Measurements from ENCODE around the gene RBCK1. TPM values are rescaled to one million over a fixed set of nuclear protein-coding genes. Genes with fewer than 3 reads are reported as not detected.

RBCK1 gene
- 111 and 116 TPM in 2 replicates for total RNA-seq

DNA sequence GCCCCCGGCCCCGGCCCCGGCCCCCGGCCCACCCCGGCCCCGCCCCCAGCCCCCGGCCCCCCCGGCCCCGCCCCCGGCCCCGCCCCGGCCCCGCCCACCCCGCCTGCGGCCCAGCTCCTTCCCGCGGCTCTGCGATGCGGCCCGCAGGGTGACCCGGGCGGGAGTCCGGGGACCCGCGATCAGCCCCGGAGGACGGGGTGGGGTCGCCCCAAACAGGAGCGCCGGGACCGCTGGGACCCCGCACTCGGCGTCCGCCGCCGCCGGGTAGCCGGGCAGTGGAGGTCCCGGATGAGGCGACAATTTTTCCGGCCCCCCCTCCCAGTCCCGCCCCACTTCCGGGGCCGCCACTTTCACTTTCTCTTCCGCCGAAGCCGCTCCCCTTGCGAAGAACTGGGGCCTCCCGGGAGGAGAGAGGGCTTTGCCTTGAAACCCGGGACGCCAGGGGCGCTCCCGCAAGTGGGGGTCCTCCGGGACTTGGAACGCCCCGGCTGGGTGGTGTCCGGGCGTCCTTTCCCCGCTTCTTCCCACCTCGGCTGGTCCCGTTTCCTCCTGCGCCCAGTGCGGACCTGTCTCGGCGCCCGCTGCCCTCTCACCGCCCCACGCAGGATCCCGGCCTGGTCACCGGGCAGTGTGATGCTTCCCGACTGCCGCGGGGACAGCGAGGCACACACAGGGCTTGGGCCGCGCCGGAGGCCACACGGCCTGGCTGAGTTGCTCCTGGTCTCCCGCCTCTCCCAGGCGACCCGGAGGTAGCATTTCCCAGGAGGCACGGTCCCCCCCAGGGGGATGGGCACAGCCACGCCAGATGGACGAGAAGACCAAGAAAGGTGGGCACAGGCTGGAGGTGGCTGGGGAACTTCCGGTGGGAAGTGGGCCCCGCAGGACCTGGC lies at the start of gene RBCK1:
Gene RBCK1 (plus strand): TSS at position 347 of the 890 bp plus-strand sequence. CDS start 459 bp downstream, at position 806.
- peak; percentile 76 for DNase-seq

DNA sequence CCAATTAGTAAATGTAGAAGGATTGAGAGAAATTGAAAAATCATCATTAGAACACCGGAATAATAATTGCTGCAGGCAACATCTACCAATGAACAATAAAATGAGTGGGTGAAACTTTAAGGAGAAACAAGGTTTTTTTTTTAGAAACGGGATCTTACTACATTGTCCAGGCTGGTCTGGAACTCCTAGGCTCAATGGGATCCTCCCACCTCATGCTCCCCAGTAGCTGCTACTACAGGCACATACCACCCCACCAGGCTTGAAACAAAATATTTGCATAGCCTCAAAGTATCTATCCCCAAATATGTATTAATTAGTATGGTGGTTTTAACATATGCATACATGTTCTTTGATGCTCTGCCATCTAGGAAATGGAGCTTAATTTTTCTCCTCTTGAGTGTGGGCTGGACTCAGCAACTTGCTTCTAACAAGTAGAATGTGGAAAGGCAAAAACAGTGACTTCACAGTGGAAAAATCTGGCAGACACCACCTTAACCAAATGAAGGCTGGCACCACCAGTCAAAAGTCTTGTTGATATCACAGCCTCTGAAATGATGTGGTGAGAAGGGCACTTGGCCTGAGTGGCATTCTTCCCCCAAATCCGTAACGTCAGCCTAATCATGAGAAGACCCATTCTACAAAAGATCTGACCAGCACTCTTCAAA lies 49.1 kb upstream of the RBCK1 start:
- DNase-seq: no peak

DNA sequence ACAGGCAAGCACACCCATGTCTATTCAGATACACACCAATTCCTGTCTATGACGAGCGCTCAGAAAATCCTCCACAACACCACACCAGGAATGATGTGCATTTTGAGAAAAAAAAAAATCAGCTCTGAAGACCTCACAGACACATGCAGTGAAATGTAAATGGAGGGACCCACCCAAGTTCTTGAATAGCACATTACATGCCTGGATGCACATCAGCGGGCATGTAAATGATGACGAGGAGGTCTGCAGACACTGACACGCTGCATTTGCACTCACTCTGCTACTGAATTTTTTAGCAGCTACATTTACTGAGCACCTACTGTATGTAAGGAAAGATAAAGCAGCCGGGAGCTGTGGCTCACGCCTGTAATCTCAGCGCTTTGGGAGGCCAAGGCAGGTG lies 46.5 kb upstream of the RBCK1 start:
- no peak for DNase-seq

- peak; percentile 94 for DNase-seq
Measured at GRCh38 chr20:362271-363254, 45.5 kb upstream of the RBCK1 start.

GRCh38 chr20:363319-364078 lies 44.6 kb upstream of the RBCK1 start:
- peak; percentile 26 for DNase-seq

DNA sequence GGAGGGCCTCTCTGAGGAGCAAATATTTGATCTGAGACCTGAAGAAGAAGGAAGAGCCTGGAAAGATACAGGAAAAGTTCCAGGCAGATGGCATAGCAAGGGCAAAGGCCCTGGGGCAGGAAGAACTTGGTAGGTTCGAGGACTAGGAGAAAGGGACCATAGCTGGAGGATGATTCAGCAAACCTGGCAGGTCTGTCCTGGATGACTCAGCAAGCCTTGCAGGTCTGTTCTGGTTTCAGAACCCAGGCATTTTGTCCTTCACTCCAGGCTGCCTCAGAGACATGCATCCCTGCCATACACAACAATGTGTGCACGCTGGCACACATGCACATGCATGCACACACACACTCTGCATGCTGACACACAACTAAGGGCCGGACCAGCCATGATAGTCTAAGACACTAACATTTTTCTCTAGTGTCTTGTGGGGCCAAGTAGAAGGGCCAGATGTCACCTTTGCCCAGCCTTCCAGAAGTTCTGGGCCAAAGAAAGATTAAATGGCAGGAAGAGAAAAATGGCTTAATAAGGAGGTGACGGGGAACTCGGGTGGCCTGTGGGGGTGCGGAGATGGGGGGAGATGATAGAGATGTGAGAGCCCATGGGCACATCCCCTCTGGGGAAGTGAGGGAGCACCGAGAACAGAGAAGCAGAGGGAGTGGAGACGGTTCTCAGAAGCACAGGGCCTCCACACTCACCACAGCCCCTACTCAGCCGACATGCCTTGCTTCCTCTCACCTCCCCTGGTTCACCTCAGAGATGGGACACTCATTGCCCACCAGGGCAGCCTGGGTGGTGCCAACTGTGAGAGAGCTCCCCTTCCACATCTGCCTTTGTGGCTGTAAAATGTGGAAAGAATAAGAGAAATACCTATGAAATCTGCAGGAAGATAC lies 42.9 kb upstream of the RBCK1 start:
- DNase-seq: peak; percentile 22

DNA sequence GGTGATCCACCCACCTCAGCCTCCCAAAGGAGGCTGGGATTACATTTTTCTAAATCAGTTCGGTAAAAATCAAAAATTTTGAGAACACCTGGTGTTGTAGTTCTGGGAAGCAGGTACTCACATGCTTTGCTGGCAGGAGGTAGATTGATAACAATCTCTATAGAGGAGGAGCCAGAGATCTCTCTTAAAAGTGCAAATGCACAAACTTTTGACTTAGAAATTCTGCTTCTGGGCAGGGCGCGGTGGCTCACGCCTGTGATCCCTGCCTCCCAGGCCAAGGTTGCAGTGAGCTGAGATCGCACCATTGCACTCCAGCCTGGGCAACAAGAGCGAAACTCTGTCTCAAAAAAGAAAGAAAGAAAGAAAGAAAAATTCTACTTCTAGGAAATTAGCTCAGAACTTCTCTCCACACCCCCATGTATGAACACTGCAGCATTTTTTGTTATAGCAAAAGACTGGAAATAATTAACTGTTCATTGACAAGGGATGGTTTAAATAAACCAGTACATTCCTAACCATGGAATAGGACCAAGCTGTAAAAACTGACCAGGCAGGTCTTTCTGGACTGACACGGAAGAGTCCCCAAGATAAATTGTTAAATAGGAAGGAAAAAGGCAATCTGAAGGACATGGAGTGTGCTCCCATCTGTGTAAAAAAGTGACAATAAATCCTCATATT lies 41.9 kb upstream of the RBCK1 start:
- DNase-seq: no peak

GRCh38 chr20:366719-367485 lies 41.2 kb upstream of the RBCK1 start:
- no peak for DNase-seq

DNA sequence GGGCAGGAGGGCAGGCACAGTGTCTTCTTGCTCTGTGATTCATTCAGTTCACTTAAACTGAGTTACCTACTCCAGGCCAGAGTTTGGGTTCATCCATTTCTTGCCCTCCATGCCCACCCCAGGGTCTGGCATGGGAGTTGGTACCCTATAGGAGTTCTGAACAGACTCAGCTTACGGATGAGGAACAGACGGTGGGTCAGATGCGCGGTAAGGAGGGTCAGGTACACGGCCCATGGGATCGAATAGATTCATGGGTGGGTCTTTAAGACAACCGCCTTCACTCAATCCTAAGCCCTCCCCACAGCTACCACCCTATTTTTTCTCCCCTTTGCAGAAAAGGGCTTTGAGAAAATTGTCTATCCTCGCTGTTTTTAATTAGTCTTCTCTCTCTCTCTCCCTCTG lies 40.6 kb upstream of the RBCK1 start:
- DNase-seq: no peak

DNA sequence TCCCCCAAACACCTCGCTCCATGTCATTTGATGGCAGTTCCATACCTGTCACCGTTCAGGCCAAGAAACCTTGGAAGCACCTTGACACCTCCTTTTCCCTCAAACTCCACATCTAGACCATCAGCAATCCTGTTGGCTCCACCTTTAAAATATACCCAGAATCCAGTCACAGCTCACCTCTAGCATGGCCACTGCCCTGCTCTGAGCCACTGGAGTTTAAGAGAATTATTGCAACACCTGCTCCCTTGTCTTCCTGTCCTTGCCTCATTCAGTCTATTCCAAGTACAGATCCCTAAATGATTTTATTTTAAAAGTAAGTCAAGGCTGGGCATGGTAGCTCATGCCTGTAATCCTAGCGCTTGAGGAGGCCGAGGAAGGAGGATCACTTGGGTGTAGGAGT lies 39.2 kb upstream of the RBCK1 start:
- no peak for DNase-seq

GRCh38 chr20:370151-370600 lies 37.9 kb upstream of the RBCK1 start:
- DNase-seq: peak; percentile 36

DNA sequence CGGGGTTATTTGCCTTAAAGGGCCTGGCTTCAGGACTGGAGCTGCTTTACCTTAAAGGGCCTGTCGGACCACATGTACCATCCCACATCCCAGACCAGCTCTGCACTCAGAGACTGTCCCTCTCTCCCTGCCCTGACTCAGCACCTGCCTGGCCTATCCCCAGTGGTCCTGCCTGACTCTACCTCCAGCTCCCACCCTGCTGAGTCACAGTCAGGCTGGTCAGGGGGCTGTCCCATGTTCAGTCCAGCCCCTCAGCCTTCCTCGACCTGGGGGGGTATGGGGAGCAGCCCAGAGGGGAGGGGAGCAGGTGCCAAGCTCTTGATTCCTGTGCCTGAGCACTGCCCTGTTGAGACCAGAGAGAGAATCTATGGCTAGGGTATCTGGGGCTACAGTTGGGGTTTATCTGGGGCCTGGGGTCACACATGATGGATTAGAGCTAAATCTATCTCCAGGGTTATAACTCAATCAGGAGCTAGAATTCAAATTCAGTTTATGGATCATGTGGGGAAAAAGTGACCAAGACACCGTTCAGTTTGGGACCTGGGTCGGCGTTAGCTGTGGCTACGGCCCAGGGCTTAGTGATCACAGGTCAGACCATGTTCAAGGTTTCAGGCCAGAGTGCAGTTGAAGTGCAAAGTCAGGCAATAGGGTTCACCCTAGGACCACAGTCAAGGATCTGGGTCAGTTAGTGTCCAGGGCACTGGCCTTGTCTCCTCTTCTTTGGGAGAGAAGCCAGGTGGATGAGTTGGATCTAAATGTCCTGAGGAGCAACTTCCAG lies 36.9 kb upstream of the RBCK1 start:
- DNase-seq: peak; percentile 26

DNA sequence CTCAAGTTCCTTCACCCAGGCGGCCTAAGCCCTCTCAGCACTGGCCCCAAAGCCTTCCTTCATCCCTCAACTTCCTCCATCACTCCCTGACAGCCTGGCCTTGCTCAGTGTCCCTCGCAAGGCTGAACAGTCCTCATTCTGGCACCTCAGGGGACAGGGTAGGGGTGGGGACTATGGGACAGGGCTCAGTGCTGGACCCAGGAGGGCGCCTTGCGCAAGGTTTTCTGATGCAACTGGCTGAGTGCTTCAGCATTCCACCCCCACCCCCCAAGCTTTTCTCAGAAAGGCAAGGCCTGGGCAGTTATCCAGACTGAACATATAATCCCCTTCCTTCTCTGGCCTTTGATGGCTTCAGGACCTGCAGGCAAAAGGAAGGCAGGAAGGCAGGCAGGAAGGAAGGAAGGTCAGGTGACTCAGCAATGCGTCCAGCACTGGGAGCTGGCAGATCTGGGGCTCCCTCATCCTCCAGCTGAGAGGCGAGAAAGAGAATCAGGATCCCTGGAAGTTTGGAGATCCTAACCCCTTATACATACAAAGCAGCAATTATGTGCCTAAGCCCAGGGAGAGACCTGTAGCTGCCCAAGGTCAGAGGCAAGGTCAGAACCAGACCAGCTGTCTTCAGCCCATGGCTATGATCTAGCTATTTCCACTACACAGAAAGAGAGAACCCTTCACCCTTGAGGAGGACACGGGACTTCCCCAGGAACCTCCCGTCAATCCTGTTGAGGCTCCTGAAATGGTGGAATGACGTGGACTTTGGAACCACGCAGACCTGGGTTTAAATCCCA lies 36.1 kb upstream of the RBCK1 start:
- DNase-seq: peak; percentile 95

DNA sequence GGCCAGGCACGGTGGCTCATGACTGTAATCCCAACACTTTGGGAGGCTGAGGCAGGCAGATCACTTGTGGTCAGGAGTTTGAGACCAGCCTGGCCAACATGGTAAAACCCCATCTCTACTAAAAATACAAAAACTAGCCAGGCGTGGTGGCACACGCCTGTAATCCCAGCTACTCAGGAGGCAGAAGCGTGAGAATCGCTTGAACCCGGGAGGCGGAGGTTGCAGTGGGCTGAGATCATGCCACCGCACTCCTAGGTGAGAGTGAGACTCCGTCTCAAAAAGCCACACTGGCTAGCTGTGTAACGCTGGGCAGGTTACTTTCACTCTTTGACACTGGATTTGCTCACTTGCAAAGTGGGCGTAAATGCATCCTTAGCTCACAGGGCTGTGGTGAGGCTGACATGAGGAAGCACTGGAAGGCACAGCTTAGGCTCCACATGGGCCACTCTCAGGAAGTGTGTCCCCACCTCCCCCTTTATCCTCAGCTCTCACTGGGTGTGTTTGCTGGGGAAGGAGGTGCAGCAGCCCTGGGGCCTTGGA lies 35.5 kb upstream of the RBCK1 start:
- peak; percentile 47 for DNase-seq

- DNase-seq: peak; percentile 92
Measured at GRCh38 chr20:373171-373890, 34.8 kb upstream of the RBCK1 start.

DNA sequence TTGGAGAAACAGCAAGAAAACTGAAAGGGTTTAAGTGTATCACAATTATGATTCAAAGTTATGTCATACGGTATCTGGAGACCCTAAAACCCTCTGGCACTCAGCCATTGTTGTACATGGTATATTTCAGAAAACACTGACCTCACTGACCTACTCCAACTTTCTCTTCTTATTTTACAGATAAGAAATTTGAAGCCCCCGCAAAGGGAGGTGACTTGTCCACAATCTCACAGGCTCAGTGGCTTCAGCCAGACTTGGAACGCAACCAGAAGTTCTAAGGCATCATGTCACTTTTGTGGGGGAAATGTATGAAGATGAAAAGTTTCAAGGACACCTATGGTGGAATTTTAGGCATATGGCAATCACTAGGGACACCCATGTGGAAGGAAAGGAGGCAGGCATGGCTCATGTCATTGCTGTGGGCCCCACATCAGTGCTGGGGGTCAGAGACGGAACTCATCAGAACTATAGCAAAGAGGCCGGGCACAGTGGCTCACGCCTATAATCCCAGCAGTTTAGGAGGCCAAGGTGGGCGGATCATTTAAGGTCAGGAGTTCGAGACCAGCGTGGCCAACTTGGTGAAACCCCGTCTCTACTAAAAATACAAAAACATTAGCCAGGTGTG lies 32.7 kb upstream of the RBCK1 start:
- no peak for DNase-seq

All from dermis blood vessel endothelial cell (primary cell).